ENCODE data around the gene FADS6.

FADS6 gene

GRCh38 chr17:74852237-74853047 lies 41.0 kb downstream of the FADS6 start:
- no peak for DNase-seq (ENCODE audit: low spot score)

DNA sequence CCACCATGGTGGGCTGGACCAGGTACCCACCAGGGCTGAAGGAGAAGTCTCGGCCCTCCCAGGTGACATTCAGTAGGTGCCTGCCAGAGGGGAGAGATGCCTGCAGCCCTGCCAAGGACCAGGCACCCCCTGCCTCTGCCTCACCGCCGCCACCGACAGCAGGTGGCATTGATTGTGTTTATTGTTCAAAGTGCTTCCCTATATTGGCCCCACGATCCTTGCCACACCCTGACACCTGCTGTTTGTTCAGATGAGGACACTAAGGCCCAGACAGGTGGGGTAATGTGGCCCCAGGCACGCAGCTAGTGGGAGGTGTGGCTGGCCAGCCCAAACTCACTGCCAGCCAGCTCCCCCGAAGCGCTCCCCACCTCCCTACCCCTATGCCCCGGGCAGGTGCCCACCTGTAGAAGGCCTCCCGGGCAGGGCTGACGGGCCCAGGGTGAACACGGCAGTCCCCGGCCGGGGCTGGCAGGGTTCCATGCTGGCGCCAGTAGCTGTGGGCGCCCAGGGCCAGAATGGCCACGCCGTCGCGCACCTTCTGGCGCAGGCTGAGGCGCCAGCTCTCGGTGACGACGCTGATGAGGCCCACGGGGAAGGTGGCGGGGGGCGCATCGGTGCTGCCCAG lies 41.7 kb downstream of the FADS6 start:
- no peak for DNase-seq (ENCODE audit: low spot score)

DNA sequence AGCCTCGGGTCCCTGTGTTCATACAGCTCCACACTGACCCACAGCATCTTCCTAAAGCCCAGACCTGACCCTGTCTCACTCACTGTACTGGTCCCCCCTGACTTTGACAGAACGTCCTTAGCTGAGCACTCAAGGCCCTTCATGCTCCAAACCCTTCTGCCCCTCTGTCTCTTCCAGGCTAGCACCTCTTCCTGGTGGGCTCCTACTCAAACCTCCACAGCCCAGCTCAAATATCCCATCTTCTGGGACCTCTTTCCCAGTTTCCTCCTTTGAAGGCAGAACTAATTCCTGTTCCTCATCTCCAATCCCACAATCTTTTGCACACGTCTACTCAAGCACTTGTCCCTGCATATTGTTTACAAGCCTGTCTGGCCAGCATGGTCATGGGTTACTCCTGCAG lies 42.5 kb downstream of the FADS6 start:
- no peak for DNase-seq (ENCODE audit: low spot score)

GRCh38 chr17:74850310-74850709 lies 43.1 kb downstream of the FADS6 start:
- no peak for DNase-seq (ENCODE audit: low spot score)

GRCh38 chr17:74848656-74849399 lies 44.6 kb downstream of the FADS6 start:
- no peak for DNase-seq (ENCODE audit: low spot score)

DNA sequence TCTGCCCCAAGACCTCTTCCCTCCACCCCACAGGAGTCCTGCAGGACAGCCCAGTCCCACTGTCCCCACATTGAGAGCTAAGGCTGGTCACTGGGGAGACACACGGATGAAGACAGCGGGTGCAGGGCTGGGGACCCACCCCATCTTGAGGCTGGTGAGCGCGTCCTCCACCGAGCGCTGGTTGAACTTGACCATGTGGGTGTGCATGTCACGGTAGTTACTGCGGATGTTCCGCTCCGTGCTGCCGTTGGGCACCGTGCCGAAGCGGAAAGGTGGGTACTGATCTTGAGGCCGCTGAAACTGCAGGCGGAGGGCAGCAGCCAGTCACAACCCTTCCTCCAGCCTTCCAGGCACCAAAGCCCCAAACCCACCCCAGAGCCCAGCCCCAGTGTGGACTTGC lies 46.8 kb downstream of the FADS6 start:
- DNase-seq (ENCODE audit: low spot score), result no peak

- DNase-seq (ENCODE audit: low spot score), result no peak
These were observed 50.1 kb downstream of the FADS6 start for GRCh38 chr17:74843352-74843627.

GRCh38 chr17:74842599-74843351 lies 50.7 kb downstream of the FADS6 start:
- DNase-seq (ENCODE audit: low spot score), result no peak

DNA sequence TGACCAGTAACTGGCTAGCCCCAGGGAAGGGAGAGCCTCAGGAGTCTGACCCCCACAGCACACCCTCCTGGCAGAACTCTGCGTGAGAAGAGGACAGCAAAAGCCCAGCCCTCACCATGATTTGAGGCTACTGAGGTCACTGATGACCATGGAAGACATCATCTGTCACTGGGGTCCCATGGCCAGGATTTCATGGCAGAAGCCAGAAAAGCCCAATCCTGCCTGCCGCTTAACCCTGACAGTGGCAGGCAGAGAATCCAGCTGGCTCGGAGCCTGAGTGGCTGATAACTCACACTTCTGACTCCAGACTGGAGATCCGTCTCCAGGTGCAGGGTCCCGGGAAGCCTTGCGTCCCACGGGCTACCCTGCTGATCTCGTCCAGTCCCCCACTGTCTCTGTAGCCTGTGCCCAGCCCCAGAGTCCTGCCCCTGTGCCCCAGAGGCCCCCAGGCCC lies 51.3 kb downstream of the FADS6 start:
- no peak for DNase-seq (ENCODE audit: low spot score)

DNA sequence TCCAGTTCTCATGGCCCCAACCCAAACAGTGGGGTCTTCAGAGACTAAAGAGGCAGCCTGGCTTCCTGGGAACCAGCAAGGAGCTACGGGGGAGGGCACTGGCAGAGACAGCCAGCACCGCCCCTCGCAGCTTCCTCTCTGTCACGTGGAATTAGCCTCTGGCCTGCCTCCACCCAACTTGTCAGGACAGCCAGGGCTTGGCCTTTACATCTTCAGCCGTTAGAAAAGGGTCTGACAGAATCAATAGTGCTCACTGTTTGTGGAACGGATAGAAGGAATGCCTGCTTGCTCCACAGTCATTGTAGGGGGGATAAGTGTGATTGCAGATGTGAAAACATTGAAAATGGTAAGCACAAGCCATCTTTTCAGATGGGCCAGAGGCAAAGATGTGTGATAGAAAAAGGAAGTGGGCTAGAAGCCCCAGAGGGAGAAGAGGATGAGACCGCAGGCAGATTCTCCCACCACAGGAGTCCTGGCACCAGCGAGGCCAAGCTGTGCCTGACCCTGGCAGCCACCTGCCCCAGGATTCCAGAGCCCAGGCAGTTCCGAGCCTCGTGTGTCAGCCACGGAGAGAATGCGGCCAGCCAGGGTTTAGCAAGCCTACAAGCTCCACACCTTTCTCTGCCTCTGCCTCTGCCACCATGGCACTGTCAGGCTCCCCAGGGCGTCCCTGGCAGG lies 52.3 kb downstream of the FADS6 start:
- no peak for DNase-seq (ENCODE audit: low spot score)

- DNase-seq (ENCODE audit: low spot score), result no peak
These were observed 53.2 kb downstream of the FADS6 start for GRCh38 chr17:74839990-74840852.

DNA sequence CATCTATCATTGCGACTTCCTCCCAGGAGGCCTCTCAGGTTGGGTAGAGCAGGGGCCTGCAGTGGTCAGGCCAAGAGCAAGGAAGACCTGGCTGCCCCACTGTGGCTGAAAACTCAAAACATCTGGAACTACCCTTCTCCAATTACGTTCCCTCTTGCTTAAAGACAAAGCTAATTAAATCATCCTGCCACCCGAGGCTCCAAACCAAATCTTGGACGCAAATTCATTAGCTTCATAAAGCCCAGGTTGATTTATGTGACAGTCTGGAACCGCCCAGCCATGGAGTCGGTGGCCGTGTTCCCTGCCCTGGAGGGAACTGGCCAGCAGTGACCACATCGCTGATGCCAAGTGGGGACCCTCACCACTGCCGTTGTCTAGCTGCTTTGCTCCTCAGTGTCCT lies 55.2 kb downstream of the FADS6 start:
- DNase-seq (ENCODE audit: low spot score), result no peak

- DNase-seq (ENCODE audit: low spot score), result no peak
These were observed 56.6 kb downstream of the FADS6 start for GRCh38 chr17:74836691-74837467.

- DNase-seq (ENCODE audit: low spot score), result no peak
These were observed 57.2 kb downstream of the FADS6 start for GRCh38 chr17:74836191-74836590.

GRCh38 chr17:74833501-74834377 lies 59.7 kb downstream of the FADS6 start:
- DNase-seq (ENCODE audit: low spot score), result no peak

DNA sequence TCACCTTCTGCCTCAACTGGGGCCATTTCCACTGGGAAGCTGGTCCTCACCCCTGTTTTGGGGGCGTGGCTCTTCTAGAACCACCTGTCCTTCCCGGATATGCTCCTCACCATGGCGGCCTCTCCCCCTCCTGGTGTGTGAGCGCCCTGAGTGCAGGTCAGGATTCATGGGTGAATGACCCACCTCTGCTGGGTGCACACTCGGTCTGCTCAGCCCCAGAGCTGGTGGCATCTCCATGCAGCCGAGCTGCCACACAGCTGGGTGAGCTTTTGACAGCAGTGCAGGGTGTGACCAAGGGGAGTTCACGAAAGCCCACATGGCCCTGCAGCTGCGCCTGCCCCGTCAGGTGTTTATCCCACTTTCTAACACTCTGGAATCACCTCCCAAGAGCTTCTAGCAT lies 61.0 kb downstream of the FADS6 start:
- no peak for DNase-seq (ENCODE audit: low spot score)

- DNase-seq (ENCODE audit: low spot score), result no peak
These were observed 61.8 kb downstream of the FADS6 start for GRCh38 chr17:74831444-74832146.

DNA sequence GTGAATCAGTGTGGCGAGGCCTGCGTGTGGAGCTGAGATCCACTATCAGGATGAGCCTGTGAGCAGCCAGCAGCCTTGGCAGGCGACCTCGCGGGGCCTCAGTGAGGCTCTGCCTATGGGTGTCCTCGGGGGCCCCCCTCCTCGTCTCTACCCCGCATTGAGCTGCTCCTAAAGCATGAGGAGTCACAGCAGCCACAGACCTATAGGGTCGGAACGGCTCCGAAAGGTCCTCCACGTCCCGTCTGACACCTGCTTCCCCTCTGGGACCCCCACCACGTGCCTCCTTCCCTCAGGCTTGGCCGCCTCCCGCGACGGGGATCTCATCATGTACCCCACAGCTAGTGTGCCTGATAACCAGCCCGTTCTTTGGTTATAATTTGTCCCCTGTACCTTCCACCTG lies 62.6 kb downstream of the FADS6 start:
- no peak for DNase-seq (ENCODE audit: low spot score)

- DNase-seq (ENCODE audit: low spot score), result no peak
These were observed 65.6 kb downstream of the FADS6 start for GRCh38 chr17:74827800-74828199.

Data from hematopoietic multipotent progenitor cell treated with erythropoietin and hydrocortisone succinate and interleukin-3 and kit ligand, for 15 days (in vitro differentiated cells).